Neutrophil (primary cell): Measurements from ENCODE around the gene SALL1.

Experiments used
- H3K27ac ChIP-seq: fragments of 200-600 bp; sonication (generic); 2 replicates; pipeline ENCODE4 v1.5.1; 2016; ENCODE audit warnings: mild to moderate bottlenecking, moderate library complexity
- H3K27me3 ChIP-seq: fragments of 200-600 bp; sonication (generic); 2 replicates; pipeline ENCODE4 v1.6.0; 2016; ENCODE audit warnings: mild to moderate bottlenecking
- H3K36me3 ChIP-seq: fragments of 200-600 bp; sonication (generic); 2 replicates; pipeline ENCODE4 v1.5.1; 2017
- H3K4me1 ChIP-seq, 2 experiments: fragments of 200-600 bp in 1 of 2; sonication (generic) in 1 of 2; 1 replicate in 1 of 2; 2 replicates in 1 of 2; pipeline versions ENCODE4 v1.5.1 to v1.6.1; 2013 to 2016; ENCODE audit warnings: low read depth in 1 of 2, low read length in 1 of 2, mild to moderate bottlenecking in 1 of 2, moderate library complexity in 1 of 2; ENCODE audit not compliant: control insufficient read depth in 1 of 2, insufficient read depth in 1 of 2
- H3K4me3 ChIP-seq, 2 experiments: fragments of 200-600 bp in 1 of 2; sonication (generic) in 1 of 2; 1 replicate in 1 of 2; 2 replicates in 1 of 2; pipeline ENCODE4 v1.5.1; 2013 to 2016; ENCODE audit warnings: low read depth in 1 of 2, low read length in 1 of 2, mild to moderate bottlenecking in 1 of 2, moderate library complexity in 1 of 2
- H3K9me3 ChIP-seq: fragments of 200-600 bp; sonication (generic); 2 replicates; pipeline ENCODE4 v1.5.1; 2016
- TF ChIP-seq, protein P1 (sequence below): fragments of 200-600 bp; sonication (generic); IDR thresholded peaks from 2 replicates; pipeline ENCODE4 v1.5.1; 2016; ENCODE audit warnings: antibody characterized with exemption

The SALL1 gene

DNA sequence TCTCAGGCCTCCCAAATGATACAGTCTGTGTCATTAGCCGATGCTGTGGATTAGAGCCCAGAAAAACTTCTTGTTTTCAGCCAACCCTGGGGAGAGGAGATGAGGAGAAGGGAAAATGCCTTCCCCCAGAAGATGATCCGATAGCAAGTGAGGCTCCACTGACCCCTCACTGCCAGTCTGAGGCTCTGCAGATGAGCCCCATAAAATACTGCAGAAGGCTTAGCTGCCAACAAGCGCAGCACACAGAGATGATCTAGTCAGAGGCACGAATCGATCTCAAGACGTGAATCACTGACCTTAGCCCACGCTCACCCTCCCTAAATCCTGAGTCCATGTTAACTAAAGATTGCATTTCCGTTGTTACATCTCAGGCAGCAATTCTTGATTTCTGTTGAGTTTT is 31.5 kb downstream of the SALL1 start:
- Histone ChIP-seq H3K9me3 (no peaks in the 10 kb centered on the region), H3K36me3 (no peaks in the 10 kb centered on the region), H3K4me3 (no peak overlapping the region), H3K27ac (no peak overlapping the region), H3K27me3 (peaks cover 78% of the 10 kb centered on the region), H3K4me1 (no peaks in the 10 kb centered on the region)
- TF ChIP-seq, protein P1, sequence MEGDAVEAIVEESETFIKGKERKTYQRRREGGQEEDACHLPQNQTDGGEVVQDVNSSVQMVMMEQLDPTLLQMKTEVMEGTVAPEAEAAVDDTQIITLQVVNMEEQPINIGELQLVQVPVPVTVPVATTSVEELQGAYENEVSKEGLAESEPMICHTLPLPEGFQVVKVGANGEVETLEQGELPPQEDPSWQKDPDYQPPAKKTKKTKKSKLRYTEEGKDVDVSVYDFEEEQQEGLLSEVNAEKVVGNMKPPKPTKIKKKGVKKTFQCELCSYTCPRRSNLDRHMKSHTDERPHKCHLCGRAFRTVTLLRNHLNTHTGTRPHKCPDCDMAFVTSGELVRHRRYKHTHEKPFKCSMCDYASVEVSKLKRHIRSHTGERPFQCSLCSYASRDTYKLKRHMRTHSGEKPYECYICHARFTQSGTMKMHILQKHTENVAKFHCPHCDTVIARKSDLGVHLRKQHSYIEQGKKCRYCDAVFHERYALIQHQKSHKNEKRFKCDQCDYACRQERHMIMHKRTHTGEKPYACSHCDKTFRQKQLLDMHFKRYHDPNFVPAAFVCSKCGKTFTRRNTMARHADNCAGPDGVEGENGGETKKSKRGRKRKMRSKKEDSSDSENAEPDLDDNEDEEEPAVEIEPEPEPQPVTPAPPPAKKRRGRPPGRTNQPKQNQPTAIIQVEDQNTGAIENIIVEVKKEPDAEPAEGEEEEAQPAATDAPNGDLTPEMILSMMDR = no peak

DNA sequence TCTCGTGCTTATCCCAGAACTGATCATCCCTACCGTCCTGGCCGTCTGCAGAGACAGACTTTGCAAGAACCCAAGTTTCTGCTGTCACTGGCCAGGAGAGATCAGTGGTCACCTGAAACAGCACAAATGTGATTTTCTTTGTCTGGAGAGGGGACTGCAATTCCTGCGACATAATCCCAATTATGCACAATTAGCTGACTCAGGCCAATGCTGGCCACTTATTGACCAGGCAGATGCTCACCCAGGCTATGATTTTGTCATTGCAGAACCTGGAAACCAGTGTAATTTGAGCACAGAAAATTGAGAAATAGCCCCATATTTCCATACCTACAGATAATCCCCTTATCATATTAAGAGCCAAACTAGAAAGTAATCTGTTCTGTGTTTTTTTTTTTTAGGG is 34.7 kb downstream of the SALL1 start:
- no peak overlapping the region for H3K4me3 ChIP-seq
- H3K27ac ChIP-seq = no peak overlapping the region
- H3K4me1 ChIP-seq = no peaks in the 10 kb centered on the region
- TF ChIP-seq, protein P1 = no peak
- H3K36me3 ChIP-seq = no peaks in the 10 kb centered on the region
- H3K27me3 ChIP-seq = peaks cover 97% of the 10 kb centered on the region
- H3K9me3 ChIP-seq = no peaks in the 10 kb centered on the region

DNA sequence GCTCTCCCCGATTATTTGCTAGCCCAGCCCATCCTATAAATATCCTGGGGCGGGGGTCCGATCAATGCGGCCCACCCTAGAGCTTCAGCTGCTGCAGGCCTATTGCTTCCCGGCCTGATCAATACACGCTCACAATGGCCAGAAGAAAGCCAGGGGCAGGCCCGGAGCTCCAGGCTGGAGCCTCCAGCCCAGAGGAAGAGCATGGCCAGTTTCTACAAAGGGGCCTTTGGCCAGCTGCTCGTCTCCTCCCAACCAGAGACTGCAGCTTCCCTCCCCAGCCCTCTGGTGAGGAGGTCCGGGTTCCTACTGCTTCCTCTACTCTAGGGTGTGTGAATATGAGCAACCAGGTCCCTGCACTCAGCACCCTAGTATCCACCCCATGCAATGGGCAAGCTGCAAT is 36.7 kb downstream of the SALL1 start:
- Histone ChIP-seq H3K4me1 (no peaks in the 10 kb centered on the region), H3K4me3 (no peak overlapping the region), H3K9me3 (no peaks in the 10 kb centered on the region), H3K36me3 (no peaks in the 10 kb centered on the region), H3K27me3 (peaks cover 87% of the 10 kb centered on the region), H3K27ac (no peak overlapping the region)
- TF ChIP-seq, protein P1 = no peak

DNA sequence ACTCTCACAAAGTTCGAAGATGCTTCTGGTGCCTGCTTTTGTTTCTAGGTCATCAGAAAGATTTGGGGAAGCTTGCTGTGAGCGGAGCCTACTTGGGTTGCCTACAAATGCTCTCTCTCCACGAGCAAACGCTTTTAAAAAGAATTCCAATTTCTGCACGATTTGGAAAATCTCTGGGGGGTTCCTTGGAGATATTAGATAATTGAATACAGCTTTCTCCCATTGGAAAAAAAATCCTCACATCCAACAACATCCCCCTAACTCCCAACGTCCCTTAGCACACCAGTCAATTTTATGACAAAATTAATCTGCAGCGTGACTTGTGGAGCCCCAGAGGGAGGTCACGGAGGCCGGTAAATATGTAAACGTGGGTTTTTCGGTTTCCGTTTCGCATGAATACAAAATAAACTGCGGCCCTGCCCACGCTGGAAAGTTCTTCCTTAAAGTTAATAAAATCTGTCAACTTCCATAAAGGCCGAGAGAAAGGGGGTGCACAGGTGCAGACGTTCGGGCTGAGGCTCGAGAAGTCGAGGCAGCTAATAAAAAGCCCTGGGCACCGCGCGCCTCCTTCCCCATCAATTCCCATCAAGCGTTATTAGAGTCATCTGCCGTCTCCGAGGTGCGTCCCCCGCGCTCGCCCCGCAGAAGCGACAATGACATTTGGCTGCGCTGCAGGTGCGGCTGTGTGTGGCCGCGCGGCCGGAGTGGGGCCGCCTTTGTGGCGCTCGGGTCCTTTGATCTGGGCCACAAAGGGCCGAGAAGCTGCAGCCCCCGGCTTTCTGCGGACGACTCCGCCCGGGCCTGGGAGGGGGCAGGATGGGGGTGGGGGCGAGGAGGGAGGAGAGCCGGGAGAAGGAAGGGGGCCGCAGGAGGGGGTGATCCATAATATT is 37.6 kb downstream of the SALL1 start:
- peaks cover 78% of the 10 kb centered on the region for H3K27me3 ChIP-seq

DNA sequence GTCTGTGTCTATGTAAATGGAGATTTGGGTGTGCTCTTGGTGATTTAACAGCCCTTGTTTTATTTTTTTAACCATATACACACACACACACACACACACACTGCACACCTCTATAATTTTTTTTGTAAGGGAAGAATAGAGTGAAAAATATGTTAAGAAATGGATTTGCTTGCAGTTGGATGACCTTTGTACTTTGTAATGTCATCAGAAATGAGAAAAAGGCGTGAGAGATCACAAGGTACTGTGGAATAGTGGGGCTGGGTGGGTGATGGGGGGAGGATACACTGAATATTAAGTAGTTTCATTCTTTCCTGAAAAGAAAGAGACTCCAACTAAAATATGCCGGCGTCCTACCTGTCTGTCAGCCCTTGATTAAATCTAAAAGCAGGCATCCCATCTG is 38.7 kb downstream of the SALL1 start:
- TF ChIP-seq, protein P1 = no peak
- Histone ChIP-seq H3K36me3 (no peaks in the 10 kb centered on the region), H3K27ac (no peak overlapping the region), H3K4me3 (no peak overlapping the region), H3K27me3 (peaks cover 68% of the 10 kb centered on the region), H3K4me1 (no peaks in the 10 kb centered on the region), H3K9me3 (no peaks in the 10 kb centered on the region)

More for the DNA sequence above, 37.6 kb downstream of the SALL1 start:
- Histone ChIP-seq H3K4me1 (no peaks in the 10 kb centered on the region), H3K4me3 (no peak overlapping the region), H3K9me3 (no peaks in the 10 kb centered on the region), H3K27ac (no peak overlapping the region), H3K36me3 (no peaks in the 10 kb centered on the region)
- TF ChIP-seq, protein P1 = no peak
